Measurements from ENCODE around the gene ILF3. TPM values are rescaled to one million over a fixed set of nuclear protein-coding genes. Genes with fewer than 3 reads are reported as not detected.

Gene ILF3
- total RNA-seq, 2 experiments from 2014 or later: 407 to 408 TPM

GRCh38 chr19:10740798-10741197 is 86.7 kb downstream of the ILF3 start:
- no peak for DNase-seq
- no peak overlapping the region for H3K27ac Mint-ChIP-seq

More at GRCh38 chr19:10740798-10741197, 86.7 kb downstream of the ILF3 start:
- ATAC-seq: no peak
- H3K4me3 Mint-ChIP-seq: no peak overlapping the region
- peaks cover 12% of the 10 kb centered on the region for H3K9me3 Mint-ChIP-seq (ENCODE audit: insufficient read depth)
- ChIA-PET POLR2A (no interaction called here), CTCF (no interaction called here)
- H3K36me3 Mint-ChIP-seq (ENCODE audit: low read depth): peaks cover 52% of the 10 kb centered on the region
- H3K27me3 Mint-ChIP-seq (ENCODE audit: low read depth): no peaks in the 10 kb centered on the region
- H3K4me1 Mint-ChIP-seq (ENCODE audit: low read depth): peaks cover 51% of the 10 kb centered on the region

Small RNAs within 50 kb of the gene (microRNA-seq; reads per million reads assigned to microRNA genes)
- gene MIR638: not detected

Other genes starting within 250 kb of the ILF3 start
- gene PDE4A, start 233.8 kb upstream of the ILF3 start, total RNA-seq: 10 to 100 TPM; 54.2 to 56.0 TPM
- 10 to 100 TPM; 89.4 to 92.1 TPM for gene KEAP1, start 151.0 kb upstream of the ILF3 start, total RNA-seq
- under 1 TPM; 0.89 to 0.95 TPM for gene S1PR5, start 136.9 kb upstream of the ILF3 start, total RNA-seq
- gene ATG4D, start 110.4 kb upstream of the ILF3 start, total RNA-seq: 10 to 100 TPM; 46.1 to 46.9 TPM
- 10 to 100 TPM; 64.0 to 72.8 TPM for gene KRI1, start 88.3 kb upstream of the ILF3 start, total RNA-seq
- 10 to 100 TPM; 86.0 to 88.7 TPM for gene CDKN2D, start 85.4 kb upstream of the ILF3 start, total RNA-seq
- not detected for gene AP1M2, start 67.0 kb upstream of the ILF3 start, total RNA-seq
- gene SLC44A2, start 28.8 kb upstream of the ILF3 start, total RNA-seq: 100 to 1,000 TPM; 112 to 121 TPM
- 10 to 100 TPM; 36.5 to 36.6 TPM for gene QTRT1, start 47.1 kb downstream of the ILF3 start, total RNA-seq
- gene DNM2, start 63.7 kb downstream of the ILF3 start, total RNA-seq: 100 to 1,000 TPM; 239 to 240 TPM
- gene TMED1, start 181.9 kb downstream of the ILF3 start, total RNA-seq: 10 to 100 TPM in 1 of 2 experiments, 1 to 10 TPM in 1; 9.3 to 11.2 TPM
- 1 to 10 TPM; 1.1 to 2.2 TPM for gene C19orf38, start 194.1 kb downstream of the ILF3 start, total RNA-seq
- gene CARM1, start 217.2 kb downstream of the ILF3 start, total RNA-seq: 10 to 100 TPM; 33.2 to 33.4 TPM